Measurements from ENCODE around the gene TIMM23.
A peak's percentile ranks its signal among the peaks of the same experiment; 100 is the strongest.
"Not testable (repeated sequence)": the region's sequence is repeated elsewhere in the genome, so short reads cannot be mapped to it uniquely, and the experiment has no call there.

- not testable (repeated sequence) for TF ChIP-seq POLR2AphosphoS5 (IDR thresholded peaks at IDR 0.05; ENCODE audit: low read depth, low read length); SIN3A (IDR thresholded peaks at IDR 0.05; ENCODE audit: low read depth); EZH2phosphoT487 (IDR thresholded peaks at IDR 0.05; ENCODE audit: borderline replicate concordance); SP1 (IDR thresholded peaks at IDR 0.05; ENCODE audit: low read depth); ZFX (IDR thresholded peaks at IDR 0.05); POLR2A (IDR thresholded peaks at IDR 0.05; ENCODE audit: borderline replicate concordance, extremely low read depth, insufficient read depth, insufficient read length); FOSL1 (IDR thresholded peaks at IDR 0.05; ENCODE audit: low read depth); ELF1 (IDR thresholded peaks at IDR 0.05; ENCODE audit: borderline replicate concordance, low read depth); EGR1 (IDR thresholded peaks at IDR 0.05; ENCODE audit: low read depth); EZH2 (IDR thresholded peaks at IDR 0.05); TCF7L2 (IDR thresholded peaks at IDR 0.05; ENCODE audit: borderline replicate concordance, extremely low read depth, insufficient read depth, insufficient read length); SRF (IDR thresholded peaks at IDR 0.05; ENCODE audit: low read depth)
- peak; percentile 13 to 25 (median 25); a peak in 2 of 6 replicates for TF ChIP-seq CTCF (IDR thresholded peaks at IDR 0.05 in 2 of 3, conservative IDR thresholded peaks at IDR 0.05 in 1 of 3; ENCODE audit: borderline replicate concordance in 1 of 3, insufficient read depth in 1 of 3, low read depth in 2 of 3, low read length in 2 of 3)
- TF ChIP-seq, protein P1, sequence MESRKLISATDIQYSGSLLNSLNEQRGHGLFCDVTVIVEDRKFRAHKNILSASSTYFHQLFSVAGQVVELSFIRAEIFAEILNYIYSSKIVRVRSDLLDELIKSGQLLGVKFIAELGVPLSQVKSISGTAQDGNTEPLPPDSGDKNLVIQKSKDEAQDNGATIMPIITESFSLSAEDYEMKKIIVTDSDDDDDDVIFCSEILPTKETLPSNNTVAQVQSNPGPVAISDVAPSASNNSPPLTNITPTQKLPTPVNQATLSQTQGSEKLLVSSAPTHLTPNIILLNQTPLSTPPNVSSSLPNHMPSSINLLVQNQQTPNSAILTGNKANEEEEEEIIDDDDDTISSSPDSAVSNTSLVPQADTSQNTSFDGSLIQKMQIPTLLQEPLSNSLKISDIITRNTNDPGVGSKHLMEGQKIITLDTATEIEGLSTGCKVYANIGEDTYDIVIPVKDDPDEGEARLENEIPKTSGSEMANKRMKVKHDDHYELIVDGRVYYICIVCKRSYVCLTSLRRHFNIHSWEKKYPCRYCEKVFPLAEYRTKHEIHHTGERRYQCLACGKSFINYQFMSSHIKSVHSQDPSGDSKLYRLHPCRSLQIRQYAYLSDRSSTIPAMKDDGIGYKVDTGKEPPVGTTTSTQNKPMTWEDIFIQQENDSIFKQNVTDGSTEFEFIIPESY (IDR thresholded peaks at IDR 0.05; ENCODE audit: extremely low read depth, insufficient replicate concordance, low read length) = not testable (repeated sequence)
Measured at GRCh38 chr10:45983538-45984186, 11.4 kb downstream of the TIMM23 start.
